Erythroblast (primary cell): Measurements from ENCODE around the gene UQCRH.

Experiments
- GATA1 ChIP-seq: IDR thresholded peaks from 2 replicates; pipeline ENCODE4 v1.6.1; 2011; ENCODE audit warnings: low read depth, mild to moderate bottlenecking, control low read depth, low read length, moderate library complexity
- POLR2A ChIP-seq: IDR thresholded peaks from 2 replicates; pipeline ENCODE4 v1.6.1; 2011; ENCODE audit warnings: mild to moderate bottlenecking, low read length

GRCh38 chr1:46317323-46317722 is 13.8 kb downstream of the UQCRH start:
- no peak for TF ChIP-seq POLR2A
- no peak for TF ChIP-seq GATA1
